B cell (primary cell): ENCODE data around the gene KLC4.

Source experiments
- EZH2 ChIP-seq: IDR thresholded peaks from 2 replicates; pipeline ENCODE4 v1.6.1; 2012; ENCODE audit warnings: borderline replicate concordance, low read depth, mild to moderate bottlenecking, moderate library complexity, low read length; ENCODE audit not compliant: insufficient read depth, poor library complexity, severe bottlenecking
- TF ChIP-seq, protein P1 (sequence below): fragments of 200-600 bp; IDR thresholded peaks from one replicate; pipeline ENCODE4 v1.8.0; 2022; ENCODE audit warnings: antibody characterized with exemption, mild to moderate bottlenecking

DNA sequence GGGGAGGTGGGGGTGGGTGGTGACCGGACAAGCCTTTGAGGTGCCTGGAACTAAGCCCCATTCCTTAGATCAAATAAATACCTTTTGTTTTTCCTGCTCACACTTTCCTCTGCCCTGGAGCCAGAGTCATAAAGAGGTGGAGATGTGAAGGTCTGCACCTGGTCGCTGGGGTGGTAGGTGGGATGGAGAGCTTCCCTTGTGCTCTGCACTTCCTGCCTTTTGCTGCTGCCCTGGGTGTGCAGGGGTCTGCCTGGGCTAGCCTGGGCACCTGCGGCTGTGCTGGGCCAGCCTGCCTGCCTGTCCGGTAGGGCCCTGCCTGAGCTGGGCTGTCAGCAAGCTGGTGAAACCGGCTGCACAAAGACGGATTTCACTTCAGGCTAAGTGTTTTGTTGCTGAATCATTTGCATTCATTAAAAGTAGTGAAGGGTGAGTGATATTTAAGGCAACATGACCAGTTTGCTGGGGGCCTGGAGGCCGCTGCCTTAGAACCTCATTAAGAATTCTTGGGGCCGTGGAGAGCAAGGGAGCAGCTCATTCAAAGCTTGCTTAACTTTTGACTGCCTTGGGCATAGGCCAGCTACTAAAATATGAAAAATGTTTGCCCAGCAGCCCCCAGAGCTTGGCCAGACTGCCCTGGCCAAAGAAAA is 37.1 kb downstream of the KLC4 start:
- TF ChIP-seq EZH2 = no peak
- TF ChIP-seq, protein P1, sequence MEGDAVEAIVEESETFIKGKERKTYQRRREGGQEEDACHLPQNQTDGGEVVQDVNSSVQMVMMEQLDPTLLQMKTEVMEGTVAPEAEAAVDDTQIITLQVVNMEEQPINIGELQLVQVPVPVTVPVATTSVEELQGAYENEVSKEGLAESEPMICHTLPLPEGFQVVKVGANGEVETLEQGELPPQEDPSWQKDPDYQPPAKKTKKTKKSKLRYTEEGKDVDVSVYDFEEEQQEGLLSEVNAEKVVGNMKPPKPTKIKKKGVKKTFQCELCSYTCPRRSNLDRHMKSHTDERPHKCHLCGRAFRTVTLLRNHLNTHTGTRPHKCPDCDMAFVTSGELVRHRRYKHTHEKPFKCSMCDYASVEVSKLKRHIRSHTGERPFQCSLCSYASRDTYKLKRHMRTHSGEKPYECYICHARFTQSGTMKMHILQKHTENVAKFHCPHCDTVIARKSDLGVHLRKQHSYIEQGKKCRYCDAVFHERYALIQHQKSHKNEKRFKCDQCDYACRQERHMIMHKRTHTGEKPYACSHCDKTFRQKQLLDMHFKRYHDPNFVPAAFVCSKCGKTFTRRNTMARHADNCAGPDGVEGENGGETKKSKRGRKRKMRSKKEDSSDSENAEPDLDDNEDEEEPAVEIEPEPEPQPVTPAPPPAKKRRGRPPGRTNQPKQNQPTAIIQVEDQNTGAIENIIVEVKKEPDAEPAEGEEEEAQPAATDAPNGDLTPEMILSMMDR = no peak
